HG03571 (cell line): ENCODE data around the gene BCAP29.

Experiments
- ATAC-seq: cut with Tn5 transposase; IDR thresholded peaks from one replicate; pipeline ENCODE4 v1.9.1; 2021; ENCODE audit not compliant: unreplicated experiment

BCAP29 gene

DNA sequence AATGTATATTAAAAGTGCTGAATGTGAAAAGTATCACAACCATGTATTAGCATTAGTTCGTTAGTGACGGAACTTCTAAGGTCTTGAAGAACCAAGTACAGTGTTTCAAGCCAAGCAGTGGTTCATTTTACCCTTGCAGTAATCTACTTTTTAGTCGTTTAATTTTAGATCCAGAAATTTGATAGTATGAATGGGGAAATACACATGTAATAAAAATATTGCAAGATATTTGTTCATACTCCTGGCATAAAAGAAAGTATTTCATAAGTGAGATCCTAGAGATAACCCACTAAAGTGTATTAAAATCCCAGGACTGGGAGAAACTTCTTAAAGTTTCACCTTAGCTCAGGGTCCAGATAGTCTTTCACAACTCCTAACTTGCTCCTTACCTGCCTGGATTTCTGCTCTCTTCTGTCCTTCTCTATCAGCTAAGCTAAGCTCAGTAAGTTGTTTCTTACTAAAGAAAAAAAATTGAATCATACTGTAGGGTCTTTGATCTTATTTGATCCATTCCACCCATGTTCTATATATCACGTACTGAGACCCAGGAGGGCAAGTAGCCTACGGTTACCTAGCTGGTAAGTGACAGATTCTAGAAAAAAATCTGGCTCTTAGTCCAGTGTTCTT lies 1.5 kb downstream of the BCAP29 start:
- no peak for ATAC-seq

GRCh38 chr7:107582875-107583274 lies 2.8 kb downstream of the BCAP29 start:
- ATAC-seq, result no peak

DNA sequence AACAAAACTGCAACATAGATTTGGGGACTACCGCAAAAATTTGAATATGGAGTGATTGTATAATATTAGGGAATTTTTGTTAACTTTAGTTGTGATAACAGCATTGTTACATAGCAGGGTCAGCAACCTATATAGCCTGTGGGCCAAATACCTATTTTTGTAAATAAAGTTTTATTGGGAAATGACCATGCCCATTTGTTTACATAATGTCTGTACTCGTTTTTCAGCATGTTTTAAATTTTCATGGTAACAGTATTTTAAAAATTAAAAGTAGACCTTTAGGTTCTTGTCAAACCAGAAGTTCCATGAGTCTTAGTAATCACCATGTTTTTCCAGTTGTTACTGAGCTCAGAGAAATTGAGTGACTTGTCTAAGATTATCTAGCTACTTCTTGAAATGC lies 4.7 kb downstream of the BCAP29 start:
- no peak for ATAC-seq

DNA sequence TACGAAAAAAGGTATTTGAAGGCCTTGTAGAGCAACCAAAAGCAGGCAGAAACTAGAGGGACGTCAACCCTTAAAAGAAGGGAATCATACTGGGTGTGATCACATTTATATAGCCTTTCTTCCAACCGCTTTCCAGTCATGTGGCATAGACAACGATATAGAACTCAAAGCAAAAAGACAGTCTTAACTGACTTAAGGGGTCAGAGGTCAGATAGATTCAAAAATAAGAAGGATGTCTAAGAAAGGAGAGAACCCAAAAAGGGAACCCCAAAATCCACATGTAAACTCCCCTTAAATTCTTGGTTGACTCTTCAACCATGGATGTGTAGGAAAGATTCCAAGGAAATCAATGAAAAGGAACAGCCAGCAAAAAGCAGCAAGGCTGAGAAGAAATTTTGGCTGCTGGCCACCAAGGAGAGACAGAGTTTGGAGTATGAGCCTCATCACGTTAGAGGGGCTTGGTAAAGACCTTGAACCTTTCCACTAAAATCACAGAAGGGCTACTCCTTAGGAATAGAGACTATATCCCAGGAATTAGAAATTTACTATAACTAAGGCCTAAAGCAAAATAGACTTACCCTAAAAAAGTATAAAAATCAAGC lies 8.6 kb downstream of the BCAP29 start:
- no peak for ATAC-seq

DNA sequence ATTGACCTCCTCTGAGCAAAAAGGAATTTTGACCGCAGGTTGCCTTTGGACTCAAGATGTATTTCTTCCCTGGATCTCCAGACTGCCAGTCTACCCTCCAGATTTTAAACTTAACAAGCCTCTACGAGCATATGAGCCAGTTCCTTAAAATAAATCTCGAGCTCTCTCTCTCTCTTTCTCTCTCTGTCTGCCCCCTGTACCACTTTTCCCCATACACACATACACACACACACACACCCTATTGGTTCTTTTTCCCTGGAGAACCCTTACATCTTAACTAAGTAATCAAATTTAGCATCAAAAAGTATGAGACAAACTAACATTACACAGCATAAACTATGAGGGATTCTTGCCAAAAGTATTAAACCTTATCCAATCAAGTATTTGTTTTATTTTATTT lies 11.4 kb downstream of the BCAP29 start:
- ATAC-seq, result no peak

DNA sequence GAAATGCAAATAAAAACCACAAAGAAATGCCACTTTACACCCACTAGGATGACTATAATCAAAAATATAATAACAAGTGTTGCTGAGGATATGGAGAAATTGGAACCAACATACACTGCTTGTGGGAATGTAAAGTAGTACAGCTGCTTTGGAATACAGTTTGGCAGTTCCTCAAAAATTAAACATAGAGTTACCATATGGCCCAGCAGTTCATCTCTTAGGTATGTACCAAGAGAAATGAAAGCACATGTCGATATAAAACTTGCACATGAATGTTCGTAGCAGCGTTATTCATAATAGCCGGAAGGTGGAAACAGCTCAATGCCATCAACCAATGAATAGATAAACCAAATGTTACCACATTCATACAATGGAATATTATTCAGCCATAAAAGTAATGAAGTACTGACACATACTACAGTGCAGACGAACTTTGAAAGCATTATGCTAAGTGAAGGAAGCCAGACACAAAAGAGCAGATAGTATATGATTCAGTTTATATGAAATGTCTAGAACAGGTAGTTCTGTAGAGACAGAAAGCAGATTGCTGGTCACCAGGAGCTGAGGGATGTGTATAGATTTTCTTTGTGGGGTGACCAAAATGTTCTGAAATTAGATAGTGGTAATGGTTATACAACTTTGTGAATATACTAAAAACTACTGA lies 12.4 kb downstream of the BCAP29 start:
- ATAC-seq, result no peak

- no peak for ATAC-seq
Observed at GRCh38 chr7:107593025-107593410, 13.0 kb downstream of the BCAP29 start.

DNA sequence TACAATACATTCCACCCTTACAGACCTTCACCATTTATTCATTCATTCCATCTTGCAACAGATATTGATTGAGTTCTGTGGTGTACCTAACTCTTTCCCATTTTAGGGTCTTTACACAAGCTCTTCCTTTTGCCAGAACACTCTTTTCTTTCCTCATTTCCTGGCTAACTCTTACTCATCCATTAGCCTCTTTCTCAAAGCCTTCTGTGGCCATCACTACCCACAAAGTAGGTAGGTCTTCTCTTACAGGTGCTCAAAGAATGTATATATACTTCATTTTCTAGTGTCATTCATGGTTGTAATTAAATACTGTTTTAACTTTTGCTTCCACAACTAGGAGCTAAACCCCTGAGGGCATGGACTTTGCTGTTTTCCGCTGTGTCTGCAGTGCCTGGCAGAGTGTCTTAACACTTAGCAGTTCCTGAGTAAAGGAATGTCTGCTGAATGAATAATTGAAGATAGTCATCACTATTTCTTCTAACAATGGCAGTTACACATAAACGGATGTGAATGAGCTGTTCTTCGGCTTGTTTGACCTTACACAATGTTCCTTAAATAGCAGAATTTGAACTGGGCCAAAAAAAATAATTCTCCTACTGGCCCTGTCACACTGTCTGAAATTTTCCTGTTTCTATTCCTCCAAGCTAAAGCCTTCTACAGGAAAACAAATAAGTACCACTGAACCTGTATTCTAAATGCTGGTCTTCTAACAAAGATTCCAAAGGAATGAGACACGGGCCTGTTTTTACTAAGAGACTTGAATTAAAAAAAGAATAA lies 15.1 kb downstream of the BCAP29 start:
- ATAC-seq, result no peak

GRCh38 chr7:107596881-107597581 lies 17.0 kb downstream of the BCAP29 start:
- ATAC-seq, result no peak

DNA sequence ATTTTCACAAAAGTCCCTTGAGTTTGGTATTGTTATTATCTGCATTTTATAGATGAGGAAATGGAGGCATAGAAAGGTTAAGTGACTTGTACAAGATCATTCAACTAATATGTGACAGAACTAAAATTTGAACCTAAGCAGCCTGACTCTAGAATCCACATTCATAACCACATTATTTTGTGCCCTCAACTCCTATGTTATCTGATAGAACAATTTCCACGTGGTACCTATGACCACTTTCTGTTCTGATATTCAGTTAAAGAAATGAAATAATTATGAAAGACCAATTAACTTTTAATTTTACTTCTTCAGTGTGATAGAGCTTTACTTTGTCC lies 17.5 kb downstream of the BCAP29 start:
- no peak for ATAC-seq

GRCh38 chr7:107597953-107598352 lies 17.9 kb downstream of the BCAP29 start:
- no peak for ATAC-seq

DNA sequence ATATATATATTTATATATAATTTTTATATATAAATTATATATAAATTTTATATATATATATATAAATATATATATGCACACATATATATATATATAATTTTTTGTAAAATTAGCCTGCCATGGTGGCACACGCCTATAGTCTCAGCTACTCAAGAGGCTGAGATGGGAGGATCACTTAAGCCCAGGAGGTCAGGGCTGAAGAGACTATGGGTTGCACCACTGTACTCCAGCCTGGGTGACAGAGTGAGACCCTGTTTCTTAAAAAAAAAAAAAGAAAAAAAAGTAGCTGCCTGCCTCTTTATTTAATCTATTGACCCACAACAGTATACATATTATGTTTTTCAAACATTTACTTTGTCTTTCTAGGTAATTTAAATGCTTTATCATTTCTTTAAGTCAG lies 19.2 kb downstream of the BCAP29 start:
- ATAC-seq, result no peak

DNA sequence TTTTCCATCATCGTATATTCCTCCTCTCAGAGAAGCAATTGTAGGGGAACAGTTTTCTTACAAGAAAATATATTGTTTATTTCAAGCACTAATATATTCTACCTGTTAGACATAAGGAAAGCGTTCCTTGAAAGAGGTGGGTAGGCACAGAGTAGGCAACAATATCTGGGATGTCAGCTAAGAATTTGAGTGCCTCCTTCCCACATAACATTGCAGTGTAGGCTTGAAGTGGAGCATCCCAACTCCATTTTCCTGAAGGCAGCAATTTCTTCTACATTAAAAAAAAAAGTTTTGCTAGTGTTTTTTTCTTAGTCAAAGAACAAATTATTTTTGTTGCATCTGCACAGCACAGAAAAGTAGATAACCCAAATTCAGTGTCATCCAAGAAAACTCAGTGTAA lies 20.8 kb downstream of the BCAP29 start:
- no peak for ATAC-seq

GRCh38 chr7:107605218-107605815 lies 25.3 kb downstream of the BCAP29 start:
- no peak for ATAC-seq

GRCh38 chr7:107606303-107606702 lies 26.3 kb downstream of the BCAP29 start:
- no peak for ATAC-seq

DNA sequence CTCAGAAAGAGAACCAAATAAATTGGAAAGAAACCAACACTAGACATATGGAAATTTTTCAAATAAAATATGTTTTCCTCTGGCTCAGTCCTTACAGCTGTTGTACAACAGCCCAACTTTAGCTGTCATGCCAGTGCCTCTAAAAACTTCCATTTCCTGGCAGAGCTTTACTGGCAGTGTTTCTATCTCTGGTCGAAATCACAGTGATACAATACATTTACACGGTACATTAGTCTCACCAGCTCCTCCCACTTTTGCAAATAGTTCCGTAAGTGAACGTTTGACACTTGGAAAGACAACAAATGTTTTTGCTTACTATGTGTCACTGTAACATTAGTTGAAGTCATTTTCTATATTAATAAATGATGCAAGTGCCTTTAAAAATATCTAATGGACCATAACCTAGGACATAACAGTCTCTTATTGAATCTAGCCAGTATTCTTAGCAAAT lies 29.8 kb downstream of the BCAP29 start:
- no peak for ATAC-seq

DNA sequence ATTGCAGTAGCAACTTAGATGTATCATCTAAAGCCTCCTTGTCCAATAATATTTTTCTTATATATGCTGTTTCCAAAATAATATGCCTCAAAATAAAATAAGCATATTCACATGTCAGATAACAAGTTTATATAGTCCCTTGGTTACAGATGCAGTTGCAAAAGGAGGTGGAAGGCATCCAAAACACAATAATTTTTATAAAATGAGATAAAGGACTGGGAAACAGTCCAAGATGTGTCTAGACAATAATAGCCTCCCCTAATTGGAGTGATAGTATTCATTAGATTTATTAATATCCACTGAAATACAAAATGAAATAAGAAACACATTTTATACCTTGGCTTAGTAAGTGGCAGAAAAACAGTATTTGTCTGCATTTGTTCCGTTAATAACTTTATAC lies 30.3 kb downstream of the BCAP29 start:
- ATAC-seq, result no peak

DNA sequence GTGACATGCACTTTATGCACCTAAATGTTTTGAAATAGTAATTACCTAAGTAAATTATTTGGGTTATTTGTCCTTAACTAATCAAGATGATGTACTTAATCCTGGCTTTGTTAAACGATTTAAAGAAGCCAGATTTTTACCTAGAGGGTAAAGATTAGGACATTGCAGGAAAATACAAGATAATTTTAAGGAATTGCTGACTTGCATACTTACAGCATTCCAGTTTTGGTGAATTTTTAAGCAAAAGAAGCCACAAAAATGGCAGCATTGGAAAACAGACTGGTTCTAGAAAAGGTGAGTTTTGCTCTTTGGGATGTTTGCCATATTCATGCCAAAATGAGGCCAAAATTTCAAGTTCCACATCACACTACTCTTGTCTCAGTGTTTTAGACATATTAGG lies 33.4 kb downstream of the BCAP29 start:
- ATAC-seq, result no peak

DNA sequence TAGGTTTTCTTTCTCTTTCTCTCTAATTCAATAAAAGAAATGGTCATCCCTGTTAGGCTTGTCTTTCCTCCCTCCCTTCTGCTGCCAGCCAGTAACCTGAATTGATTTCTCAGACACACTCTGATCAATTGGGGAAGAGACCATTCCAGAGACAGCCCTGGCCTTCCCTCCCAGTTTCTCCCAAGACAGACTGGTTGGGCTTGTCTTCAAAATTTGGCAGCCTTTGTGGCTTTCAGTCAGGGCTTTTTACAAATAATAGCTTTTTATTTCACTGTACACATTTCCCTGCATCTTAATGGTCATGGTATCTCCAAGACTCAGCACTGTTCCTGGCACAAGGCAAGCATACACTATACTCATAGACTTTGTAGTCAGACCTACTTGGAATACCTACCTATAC lies 33.9 kb downstream of the BCAP29 start:
- ATAC-seq, result no peak

DNA sequence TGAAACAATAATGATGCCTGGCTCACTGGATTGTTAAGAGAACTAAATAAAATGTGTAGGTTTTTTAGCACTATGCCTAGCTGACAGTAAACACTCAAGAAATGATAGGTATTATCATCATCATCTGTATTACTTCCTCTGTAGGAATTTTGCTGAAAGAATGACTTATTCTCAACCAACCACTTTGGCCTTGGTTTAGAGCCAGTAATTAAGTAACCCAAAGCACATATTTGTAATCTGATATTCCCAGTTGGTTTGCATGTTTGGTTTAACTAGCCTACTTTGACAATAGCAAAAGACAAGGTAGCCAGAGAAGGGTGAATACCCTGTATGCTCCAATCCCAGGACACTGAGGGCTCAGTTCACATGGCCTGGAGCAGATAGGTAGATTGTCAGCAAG lies 34.4 kb downstream of the BCAP29 start:
- ATAC-seq, result no peak
